Measurements from ENCODE around the gene OTOP2.

OTOP2 gene, protein sequence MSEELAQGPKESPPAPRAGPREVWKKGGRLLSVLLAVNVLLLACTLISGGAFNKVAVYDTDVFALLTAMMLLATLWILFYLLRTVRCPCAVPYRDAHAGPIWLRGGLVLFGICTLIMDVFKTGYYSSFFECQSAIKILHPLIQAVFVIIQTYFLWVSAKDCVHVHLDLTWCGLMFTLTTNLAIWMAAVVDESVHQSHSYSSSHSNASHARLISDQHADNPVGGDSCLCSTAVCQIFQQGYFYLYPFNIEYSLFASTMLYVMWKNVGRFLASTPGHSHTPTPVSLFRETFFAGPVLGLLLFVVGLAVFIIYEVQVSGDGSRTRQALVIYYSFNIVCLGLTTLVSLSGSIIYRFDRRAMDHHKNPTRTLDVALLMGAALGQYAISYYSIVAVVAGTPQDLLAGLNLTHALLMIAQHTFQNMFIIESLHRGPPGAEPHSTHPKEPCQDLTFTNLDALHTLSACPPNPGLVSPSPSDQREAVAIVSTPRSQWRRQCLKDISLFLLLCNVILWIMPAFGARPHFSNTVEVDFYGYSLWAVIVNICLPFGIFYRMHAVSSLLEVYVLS

DNA sequence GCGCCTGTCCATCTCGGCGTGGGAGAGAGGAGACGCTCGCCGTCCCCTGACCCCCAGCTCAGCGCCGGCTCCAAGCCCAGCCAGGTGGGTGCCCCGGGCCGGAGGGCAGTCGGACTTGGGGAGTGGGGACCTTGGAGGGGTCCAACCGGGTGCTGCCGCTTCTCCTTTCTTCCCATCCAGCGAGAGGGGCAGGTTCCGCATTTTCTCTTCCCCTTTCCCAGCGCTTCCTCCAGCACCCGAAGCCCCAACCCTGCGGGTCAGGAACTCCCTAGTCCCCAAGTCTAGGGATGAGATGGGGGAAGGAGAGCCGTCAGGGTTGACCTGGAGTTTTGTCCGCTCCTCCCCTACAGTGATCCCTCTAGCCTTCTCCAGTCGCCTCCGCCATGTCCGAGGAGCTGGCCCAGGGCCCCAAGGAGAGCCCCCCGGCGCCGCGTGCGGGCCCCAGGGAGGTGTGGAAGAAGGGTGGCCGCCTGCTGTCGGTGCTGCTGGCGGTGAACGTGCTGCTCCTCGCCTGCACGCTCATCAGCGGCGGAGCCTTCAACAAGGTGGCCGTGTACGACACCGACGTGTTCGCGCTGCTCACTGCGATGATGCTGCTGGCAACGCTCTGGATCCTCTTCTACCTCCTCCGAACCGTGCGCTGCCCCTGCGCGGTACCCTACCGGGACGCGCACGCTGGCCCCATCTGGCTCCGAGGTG, at the start of gene OTOP2:
Gene OTOP2, plus strand, starts transcription at position 24 of the 699 bp plus-strand sequence. Its CDS starts 360 bp downstream, at position 384.
- DNase-seq, result no peak

DNA sequence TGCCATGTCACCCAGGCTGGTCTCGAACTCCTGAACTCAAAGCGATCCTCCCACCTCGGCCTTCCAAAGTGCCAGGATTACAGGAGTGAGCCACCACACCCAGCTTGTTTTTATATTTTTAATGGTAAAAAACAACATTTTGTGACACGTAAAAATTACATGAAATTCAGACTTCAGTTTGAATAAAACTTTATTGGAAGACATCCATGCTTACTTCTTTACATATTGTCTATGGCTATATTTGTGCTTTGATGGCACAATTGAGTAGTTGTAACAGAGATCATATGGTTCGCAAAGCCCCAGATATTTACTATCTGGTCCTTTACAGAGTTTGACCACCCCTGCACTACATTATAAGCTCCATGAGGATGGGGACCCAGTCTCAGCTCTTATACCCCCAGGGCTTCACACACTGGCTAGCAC, 49.4 kb upstream of the OTOP2 start:
- no peak for DNase-seq

DNA sequence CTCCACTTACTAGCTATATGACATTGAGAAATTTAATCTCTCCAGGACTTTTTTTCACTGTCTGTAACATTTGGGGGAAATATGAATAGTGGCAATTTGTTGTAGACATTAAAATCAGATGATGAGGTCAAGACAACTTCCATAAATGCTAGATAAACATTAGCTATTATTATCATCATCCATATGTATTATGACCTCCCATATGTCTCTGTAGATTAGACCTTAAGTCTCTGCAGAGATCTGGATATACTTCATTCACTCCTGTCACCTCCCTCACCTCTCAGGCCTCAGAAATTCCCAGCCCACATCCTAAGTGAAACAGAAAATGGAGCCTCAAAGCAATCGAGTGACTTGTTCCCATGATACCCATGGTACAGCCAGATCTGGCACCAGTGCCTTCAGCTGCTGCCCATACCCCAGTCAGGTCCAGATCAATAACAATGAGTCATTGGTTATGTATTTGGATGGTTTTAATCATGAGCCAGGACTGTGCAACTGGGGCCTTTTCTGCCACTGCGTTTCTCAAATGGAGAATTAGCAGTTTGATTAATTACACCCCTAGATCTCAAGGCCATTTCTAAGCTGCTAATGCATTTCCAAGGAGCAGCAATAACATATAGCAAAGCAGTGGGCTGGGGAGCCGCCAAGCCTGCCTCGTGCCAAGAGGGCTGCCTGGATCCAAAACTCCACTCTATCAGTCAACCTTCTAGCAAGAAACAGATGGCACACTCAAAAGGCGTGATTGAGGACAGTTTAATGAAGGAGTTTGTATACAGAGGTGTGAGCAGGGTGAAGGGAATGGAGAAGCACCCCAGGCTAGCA, 48.7 kb upstream of the OTOP2 start:
- DNase-seq, result no peak

DNA sequence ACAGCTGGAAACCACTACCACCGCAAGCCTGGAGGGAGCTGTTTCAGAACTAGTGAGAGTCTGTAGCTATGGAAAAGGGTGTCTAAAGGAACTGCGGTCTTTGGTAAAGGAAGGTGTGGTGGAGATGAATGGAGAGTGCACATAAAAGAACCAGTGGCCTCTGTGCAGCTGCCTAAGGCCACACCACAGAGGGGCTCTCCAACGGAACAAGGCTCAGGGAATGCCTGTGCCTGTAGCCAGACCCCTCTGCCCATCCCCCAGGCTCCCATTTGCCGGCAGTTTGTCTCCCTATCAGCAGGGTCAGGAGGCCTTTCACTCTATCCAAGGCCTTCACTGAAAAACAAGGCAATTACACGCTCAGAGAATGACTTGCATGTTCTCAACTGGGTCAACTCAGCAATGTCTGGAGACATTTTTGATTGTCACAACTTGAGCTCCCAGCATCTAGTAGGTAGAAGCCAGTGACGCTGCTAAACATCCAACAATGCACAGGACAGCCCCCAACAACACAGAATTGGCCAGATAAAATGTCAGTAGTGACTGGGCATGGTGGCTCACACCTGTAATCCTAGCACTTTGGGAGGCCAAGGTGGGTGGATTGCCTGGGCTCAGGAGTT, 48.0 kb upstream of the OTOP2 start:
- DNase-seq, result no peak

DNA sequence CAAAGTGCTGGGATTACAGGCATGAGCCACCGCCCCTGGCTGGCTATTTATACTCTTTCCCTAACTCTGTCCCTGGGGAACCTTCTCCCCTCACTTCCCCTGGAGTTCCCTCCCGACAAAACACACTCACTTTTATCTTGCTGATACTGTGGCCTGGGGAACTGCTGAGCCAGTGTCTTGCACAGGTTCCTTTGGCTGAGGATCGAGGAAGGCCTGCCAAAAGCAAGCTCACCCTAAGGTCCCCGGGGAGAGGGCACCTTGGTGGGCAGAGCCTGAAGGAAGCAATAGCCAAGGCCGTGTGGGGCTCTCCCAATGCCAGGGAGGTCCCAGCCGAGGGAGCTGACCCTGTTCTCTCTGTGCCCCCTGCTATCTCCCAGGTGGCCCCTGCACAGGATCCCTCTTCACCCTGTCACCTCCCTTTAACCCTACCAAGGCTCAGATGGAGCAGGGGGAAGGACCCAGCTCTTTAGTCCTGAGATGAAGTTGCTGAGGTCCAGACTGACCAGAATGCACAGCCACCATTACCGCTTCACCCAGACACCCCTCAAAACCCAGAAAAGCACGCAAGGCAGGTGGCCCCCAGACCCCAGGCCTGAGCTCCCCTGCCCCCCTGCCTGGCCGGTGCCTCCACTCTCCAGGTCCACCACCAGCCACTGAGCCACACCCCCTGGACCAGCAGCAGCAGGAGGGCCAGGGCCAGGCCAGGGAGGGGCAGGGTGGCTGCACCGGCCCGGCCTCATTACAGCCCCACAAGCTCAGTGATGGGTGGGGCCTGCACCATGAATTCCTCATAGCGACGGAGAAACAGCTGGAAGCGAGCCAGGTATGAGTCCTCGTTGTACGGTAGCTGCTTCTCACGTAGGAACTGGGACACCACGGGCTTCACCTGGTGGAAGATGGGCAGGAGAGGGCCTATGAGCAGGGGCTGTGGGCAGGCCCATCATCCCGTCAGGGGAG, 46.2 kb upstream of the OTOP2 start:
- no peak for DNase-seq

DNA sequence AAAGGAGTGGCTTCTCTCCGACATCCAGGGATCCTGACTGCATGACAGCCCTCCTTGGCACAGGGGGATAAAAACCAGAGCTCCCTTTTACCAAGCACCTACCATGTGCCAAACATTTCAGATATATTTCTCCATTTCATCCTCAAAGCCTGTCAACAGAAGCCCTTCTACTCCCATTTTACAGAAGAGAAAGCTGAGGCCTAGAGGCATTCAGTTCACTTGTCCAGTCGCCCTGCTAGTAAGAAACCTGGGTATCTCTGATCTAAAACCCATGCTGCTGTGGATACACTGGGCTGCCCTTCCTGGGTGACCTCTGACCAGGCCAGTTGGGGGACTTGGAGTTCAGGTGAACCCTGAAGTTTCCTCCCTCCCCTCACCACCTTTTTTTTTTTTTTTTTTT, 45.4 kb upstream of the OTOP2 start:
- DNase-seq, result no peak

DNA sequence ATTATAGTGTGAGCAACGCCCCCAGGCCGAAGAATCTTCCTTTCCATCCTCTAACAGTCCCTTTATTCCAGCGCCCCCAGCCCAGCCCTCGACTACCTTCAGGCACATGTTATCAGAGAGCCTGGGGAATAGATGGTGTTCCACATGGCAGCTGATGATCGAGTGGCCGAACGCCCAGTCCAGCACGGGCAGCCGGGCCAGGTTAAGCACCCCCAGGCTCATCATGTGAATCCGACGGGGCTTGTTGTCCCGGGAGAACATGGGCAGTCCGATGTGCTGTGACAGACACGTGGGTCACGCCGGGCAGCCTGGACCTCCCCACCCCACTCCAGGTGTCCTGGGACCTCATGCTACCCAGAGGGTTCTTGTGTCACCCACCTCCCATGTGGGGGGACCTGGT, 44.8 kb upstream of the OTOP2 start:
- DNase-seq, result no peak

DNA sequence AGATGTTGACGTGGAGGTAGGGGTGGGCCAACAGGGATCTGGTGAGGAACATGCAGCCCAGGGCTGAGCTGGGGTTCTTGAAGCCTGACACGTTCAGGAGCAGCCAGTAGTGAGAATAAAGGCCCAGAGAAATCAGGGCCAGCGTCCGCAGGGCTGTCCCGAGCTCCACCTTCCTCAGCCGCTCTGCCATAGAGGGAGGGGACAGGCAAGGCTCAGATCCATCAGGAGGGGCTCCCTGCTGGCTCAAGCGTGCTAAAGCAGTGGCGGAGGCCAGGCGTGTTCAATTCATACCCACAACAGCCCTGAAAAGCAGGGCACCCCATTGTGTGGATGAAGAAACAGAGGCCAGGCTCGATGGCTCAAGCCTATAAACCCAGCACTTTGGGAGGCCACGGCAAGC, 43.0 kb upstream of the OTOP2 start:
- DNase-seq, result no peak

DNA sequence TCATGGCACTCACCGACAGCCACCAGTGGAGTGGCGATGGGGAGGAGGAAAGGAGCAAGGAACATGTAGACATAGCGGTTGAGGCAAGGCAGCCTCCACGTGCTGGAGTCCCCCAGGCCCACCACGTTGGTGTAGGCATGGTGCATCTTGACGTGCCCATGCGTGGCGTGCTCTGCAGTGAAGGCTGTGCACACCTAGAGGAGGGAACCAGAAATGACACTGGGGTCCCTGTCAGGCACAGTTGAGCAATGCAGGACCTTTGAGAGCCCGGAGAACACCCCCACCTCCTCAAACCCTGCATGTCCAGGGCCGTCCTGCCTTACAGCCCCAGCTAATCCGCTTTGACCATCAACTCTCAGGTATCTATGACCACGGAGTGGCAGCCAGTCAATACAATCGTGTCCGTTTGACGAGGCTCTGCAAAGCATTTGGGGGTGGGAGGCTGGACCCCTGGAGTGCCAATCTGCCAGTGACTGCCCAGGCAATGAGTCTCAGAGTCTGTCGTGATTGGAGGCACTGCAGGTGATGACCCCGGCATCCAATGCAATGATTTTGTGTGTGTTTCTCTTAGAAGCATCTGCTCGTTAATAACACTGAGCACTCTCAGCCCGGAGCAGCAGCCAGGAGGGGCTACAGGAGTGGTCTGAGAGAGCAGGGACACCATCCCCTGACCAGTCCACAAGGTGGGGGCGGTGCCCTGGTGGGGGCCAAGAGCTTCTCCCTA, 41.4 kb upstream of the OTOP2 start:
- no peak for DNase-seq

DNA sequence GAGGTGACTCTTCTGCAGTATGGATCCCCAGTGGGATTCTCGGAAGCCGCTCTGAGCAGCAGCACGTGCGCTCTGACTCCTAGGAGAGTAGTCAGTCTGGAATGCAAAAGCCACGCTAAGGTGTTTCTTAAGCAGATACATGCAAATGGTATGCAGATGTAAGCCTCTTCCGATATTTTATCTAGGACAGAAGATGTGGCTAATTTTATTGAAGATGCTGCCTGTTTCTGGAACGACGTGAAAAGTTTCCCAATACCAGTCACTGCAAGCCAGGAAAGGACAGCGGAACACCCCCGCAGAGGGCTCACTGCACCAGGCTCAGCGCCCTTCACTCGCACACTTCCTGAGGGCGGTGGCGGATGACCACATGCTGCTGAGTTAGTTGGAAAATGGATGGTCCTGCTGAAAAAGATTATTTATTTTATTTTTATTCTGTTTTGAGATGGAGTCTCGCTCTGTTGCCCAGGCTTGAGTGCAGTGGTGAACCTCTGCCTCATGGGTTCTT, 40.8 kb upstream of the OTOP2 start:
- no peak for DNase-seq

DNA sequence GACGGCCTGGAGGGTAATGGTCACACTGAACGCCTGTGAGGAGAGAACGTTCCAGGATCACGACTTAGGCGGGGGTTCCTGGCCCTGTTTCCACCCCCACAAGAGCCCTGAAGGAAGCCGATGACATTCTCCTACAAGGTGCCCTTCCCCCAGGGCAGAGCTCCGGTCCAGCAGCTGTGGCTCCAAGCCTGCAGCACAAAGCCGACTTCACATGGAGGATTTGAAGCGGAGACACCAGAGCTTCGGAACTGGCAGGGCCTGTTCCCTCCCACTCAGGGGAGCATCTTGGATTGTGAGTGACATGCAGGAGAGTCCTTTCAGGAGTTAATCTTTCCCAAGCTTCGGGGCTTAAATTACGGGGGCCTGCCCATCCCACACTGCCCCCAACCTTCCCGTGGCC, 35.6 kb upstream of the OTOP2 start:
- DNase-seq, result no peak

DNA sequence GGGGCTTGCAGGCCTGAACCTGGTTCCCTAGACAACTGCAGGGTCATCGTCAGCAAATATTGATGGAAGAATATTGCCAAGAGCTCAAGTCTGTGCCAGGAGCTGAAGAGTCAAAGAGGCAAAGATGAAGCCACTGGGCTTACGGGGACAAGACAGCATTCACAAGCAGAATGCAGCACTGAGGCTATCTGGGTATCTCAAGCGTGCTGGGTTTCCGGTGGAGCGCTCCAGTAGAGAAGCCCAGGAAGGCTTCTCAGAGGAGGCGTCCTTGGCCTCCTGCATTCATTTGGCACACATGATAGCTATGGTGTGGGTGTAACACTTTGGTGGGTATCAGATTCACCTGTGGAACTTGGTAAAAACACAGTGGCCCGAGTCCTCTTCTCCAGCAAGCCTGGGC, 33.5 kb upstream of the OTOP2 start:
- DNase-seq, result no peak

DNA sequence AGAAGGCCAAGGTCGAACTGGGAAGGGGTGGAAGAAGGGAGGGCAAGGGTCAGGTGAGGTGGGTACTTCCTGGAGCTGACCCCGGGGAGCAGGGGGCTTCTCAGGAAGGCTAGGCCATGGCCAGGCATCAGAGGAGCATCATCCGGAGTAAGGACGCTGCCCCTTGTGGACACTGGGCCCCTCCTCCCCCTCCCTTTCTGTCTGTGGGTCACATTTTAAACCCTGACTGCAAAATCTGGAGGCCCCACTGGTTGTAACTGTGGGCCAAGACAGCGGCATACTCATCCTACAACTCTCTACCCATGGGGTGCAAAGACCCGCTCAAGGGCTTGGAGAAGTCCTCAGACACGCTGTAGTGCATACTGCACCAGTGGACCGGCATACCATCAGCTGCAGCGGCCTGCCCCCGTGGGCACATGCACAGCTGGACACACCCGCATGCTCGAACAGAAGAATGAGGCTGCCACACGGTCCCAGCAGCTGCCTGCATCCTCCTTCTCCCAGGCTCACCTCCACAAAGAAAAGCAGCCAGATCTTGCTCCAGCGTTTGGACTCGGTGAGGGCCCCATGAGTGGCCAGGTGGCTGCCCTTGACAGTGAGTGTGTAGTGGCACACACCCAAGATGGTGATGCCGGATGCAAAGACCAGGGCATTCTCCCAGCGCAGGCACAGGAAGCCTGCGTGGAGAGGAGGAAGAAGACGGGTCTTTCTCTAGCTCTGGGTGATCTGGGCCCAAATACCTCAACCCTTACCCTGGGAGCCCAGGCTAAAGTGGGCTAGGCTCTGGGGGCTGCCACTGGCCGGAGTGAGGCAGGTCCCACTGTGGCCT, 31.8 kb upstream of the OTOP2 start:
- no peak for DNase-seq

DNA sequence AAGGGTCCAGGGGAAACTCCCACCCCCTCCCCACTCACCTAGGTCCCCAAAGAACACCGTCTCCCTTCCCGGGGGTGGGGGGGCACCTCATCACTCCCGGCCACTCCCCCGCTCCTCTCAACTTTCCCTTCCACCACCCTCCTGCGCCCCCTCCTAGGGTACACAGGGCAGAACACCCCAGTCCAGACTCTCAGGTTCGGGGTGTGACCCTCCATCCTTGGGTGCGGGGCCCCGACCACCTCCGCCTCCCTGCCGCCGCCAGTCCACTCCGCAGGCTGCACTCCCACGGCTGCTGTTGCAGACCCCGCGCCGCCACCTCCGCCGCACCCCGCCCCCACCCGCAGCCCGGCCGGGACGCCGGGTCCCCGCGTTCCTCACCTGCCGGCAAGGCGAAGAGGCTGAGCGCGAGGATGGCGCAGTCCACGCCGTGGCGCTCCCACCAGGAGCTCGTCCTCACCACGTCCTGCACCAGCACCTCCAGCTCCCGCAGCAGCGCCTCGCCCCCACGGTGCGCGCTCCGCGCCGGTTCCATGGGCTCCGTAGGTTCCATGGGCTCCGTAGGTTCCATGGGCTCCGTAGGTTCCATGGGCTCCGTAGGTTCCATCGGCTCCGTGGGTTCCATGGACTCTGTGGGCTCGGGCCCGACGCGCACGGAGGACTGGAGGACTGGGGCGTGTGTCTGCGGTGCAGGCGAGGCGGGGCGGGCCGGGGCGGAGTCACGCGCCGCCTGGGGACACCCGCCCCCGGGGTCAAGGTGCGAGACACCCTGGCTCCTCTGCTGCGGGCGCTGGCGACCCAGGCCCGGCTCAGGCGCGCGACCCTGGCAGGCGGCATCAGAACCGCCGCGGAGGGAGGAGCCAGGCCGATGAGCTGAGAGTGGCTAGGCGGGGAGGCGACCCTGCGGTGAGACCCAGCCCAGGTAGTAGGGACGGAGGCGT, 30.8 kb upstream of the OTOP2 start, which contains the start of gene FADS6:
Gene FADS6, minus strand, starts transcription at position 660 of the 938 bp plus-strand sequence. Its CDS starts 38 bp downstream, at position 622.
- DNase-seq, result no peak

DNA sequence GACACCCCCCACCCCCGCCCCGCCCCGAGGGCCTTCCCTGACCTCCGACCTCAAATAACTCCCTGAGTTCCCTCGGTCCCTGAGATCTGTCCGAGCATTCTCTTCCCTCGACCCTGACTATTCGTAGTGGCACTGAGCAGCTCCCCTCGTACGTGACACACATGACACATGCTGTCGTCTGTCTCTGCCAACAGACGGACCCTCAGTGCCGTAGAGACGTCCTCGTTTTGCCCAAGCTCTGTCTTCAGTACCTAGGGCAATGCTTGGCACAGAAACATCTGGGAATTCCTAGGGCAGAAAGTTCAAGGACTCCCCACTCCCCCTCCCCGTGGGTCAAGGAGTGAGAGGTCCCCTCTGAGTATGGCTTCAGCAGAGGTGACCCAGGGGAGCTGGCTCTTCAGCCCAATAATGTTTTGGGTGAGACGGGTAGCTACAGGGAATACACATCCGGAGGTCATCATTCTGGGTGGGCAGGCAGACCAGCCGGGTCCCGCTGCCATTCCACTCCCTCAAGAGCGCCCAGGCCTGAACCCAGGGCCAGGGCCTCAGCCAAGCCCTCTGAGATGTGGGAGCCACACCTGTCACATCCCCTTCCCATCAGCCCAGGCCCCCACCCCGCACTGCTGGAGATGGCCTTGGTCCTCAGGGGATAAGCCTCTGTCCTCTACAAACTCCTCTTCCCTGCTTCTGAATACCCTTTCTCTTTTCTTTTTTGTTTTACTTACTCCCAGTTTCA, 30.0 kb upstream of the OTOP2 start:
- no peak for DNase-seq

DNA sequence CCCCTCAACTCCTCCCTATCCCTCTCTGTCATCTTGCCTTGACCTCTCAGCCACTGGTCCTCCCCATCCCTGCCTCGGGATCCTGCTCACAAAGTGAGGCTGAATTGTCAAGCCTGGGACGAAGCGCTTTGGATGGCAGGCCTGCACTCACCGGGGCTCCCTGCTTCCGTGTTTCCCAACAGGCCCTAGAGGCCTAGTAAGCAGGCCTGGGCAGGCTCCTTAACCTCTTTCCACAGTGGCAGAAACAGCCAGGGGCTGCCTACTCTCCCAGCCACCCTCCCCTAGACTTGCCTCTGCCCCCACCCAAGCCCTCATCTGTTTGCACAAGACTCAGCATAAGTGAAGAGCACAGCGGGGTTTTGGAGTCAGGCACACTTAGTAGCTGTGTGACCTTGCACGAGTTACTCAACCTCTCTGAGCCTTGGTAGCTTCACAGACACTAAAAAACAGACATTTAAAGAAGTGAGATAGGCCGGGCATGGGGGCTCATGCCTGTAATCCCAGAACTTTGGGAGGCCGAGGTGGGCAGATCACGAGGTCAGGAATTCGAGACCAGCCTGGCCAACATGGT, 25.6 kb upstream of the OTOP2 start:
- no peak for DNase-seq

DNA sequence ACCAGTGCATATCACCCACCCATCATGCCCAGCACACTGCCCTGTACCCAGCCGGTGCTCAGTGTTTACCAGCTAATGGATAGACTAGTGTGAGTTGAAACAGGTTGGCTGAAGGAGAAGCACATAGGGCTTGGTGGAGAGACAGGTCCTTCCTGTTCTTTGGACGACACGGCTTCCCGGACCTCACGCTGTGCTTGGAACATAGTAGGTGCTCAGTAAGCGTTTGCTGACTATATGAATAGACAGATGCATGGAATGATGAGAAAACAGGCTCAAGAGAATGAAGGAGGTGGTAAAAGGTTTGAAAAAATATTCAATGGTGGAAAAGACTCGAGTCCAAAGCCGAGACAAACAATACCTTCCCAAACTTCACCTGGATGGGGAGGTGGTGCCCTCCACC, 23.9 kb upstream of the OTOP2 start:
- DNase-seq, result no peak

Measured in activated CD4-positive, alpha-beta T cell treated with anti-CD3 and anti-CD28 coated beads, Interleukin-2, amount 50 U/mL, for 4 hours (primary cell).